Stimulated activated CD8-positive, alpha-beta memory T cell treated with anti-CD3 and anti-CD28 coated beads, Interleukin-15, amount 100 ng/mL, for 24 hours (primary cell): ENCODE data around the gene PMM2.
"Not testable (repeated sequence)": the region's sequence is repeated elsewhere in the genome, so short reads cannot be mapped to it uniquely, and the experiment has no call there.

Experiments
- DNase-seq: peaks from one replicate; pipeline ENCODE4 v3.0.0-alpha.2; 2020; ENCODE audit warnings: low read depth

PMM2 gene

GRCh38 chr16:8782673-8783072 is 15.0 kb upstream of the PMM2 start:
- no peak for DNase-seq

- no peak for DNase-seq
Observed at GRCh38 chr16:8785408-8785807, 12.2 kb upstream of the PMM2 start.

- DNase-seq, result not testable (repeated sequence)
Observed at GRCh38 chr16:8786316-8786715, 11.3 kb upstream of the PMM2 start.

GRCh38 chr16:8788578-8789172 is 9.0 kb upstream of the PMM2 start:
- no peak for DNase-seq

GRCh38 chr16:8795091-8795490 is 2.5 kb upstream of the PMM2 start:
- DNase-seq, result no peak

- no peak for DNase-seq
Observed at GRCh38 chr16:8795818-8796217, 1.8 kb upstream of the PMM2 start.

GRCh38 chr16:8796469-8797363 is 923 bp upstream of the PMM2 start:
- DNase-seq, result no peak

- DNase-seq, result no peak
Observed at GRCh38 chr16:8798174-8798527, 512 bp downstream of the PMM2 start.

- no peak for DNase-seq
Observed at GRCh38 chr16:8798535-8799157, 1.0 kb downstream of the PMM2 start.

- no peak for DNase-seq
Observed at GRCh38 chr16:8801701-8802100, 4.1 kb downstream of the PMM2 start.

GRCh38 chr16:8803733-8804132 is 6.1 kb downstream of the PMM2 start:
- DNase-seq, result not testable (repeated sequence)

- no peak for DNase-seq
Observed at GRCh38 chr16:8804313-8804712, 6.7 kb downstream of the PMM2 start.

- no peak for DNase-seq
Observed at GRCh38 chr16:8806272-8806983, 8.8 kb downstream of the PMM2 start.

GRCh38 chr16:8807189-8807588 is 9.6 kb downstream of the PMM2 start:
- no peak for DNase-seq

GRCh38 chr16:8808009-8808408 is 10.4 kb downstream of the PMM2 start:
- no peak for DNase-seq

GRCh38 chr16:8808613-8809353 is 11.1 kb downstream of the PMM2 start:
- no peak for DNase-seq

GRCh38 chr16:8812162-8812843 is 14.7 kb downstream of the PMM2 start:
- DNase-seq, result no peak

GRCh38 chr16:8814095-8814806 is 16.6 kb downstream of the PMM2 start:
- DNase-seq, result no peak

GRCh38 chr16:8816967-8817655 is 19.5 kb downstream of the PMM2 start:
- no peak for DNase-seq
